SK-N-SH (cell line): ENCODE results near the gene ABCD1.

Source experiments
- GATA2 ChIP-seq: sonication (generic); formaldehyde crosslinking; IDR thresholded peaks from 2 replicates; pipeline ENCODE4 v1.5.0; 2020; ENCODE audit warnings: mild to moderate bottlenecking, missing genetic modification reagents
- SIN3A ChIP-seq: IDR thresholded peaks from 2 replicates; pipeline ENCODE4 v1.6.1; 2012; ENCODE audit warnings: low read depth, mild to moderate bottlenecking, low read length, moderate library complexity, borderline replicate concordance
- TF ChIP-seq, protein P1 (sequence below): fragments of 200-600 bp; sonication (generic); IDR thresholded peaks from 2 replicates; pipeline ENCODE4 v1.6.1; 2017; ENCODE audit warnings: antibody characterized with exemption, mild to moderate bottlenecking, moderate library complexity

DNA sequence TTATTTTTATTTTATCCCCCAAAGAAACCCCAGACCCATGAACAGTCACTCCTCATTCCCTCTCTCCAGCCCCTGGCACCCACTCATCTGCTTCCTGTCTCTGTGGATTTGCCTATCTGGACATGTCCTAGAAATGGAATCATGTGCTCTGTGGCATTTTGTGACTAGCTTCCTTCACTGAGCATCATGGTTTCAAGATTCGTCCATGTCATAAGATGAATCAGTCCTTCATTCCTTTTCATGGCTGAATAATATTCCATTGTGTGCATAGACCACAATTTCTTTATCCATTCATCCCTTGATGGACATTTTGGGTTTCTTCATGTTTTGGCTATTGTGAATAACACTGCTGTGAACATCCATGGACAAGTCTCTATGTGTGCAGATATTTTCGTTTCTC lies 10.2 kb downstream of the ABCD1 start:
- TF ChIP-seq GATA2 (no peak), SIN3A (no peak)
- TF ChIP-seq, protein P1, sequence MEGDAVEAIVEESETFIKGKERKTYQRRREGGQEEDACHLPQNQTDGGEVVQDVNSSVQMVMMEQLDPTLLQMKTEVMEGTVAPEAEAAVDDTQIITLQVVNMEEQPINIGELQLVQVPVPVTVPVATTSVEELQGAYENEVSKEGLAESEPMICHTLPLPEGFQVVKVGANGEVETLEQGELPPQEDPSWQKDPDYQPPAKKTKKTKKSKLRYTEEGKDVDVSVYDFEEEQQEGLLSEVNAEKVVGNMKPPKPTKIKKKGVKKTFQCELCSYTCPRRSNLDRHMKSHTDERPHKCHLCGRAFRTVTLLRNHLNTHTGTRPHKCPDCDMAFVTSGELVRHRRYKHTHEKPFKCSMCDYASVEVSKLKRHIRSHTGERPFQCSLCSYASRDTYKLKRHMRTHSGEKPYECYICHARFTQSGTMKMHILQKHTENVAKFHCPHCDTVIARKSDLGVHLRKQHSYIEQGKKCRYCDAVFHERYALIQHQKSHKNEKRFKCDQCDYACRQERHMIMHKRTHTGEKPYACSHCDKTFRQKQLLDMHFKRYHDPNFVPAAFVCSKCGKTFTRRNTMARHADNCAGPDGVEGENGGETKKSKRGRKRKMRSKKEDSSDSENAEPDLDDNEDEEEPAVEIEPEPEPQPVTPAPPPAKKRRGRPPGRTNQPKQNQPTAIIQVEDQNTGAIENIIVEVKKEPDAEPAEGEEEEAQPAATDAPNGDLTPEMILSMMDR: no peak
